ENCODE results near the gene EXOC4.
"Not testable (repeated sequence)": the region's sequence is repeated elsewhere in the genome, so short reads cannot be mapped to it uniquely, and the experiment has no call there.

EXOC4 gene

DNA sequence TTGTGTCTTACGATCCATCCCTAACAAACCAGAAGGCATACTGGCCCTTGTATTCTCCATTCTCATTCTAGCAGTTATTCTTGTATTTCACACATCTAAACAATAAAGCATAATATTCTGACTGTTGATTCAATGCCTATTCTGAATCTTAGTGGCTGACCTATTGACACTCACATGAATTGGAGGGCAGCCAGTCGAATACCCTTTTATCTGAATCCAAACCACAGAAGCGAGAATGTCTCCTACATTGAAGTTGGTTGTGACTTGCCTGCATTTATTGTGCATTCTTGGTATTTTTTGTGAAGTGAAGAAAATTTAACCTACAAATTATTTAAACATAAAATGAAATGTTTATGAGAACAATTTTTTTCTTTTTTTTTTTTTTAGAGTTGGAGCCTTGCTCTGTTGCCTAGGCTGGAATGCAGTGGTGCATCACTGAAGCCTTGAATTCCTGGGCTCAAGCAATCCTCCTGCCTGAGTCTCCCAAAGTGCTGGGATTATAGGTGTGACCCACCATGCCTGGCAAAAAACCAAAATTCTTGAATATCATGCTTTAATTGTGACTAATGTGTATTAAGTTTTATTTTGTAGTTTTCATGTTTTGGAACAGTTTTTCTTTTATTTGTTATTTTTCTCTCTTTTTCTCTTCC is 22.7 kb downstream of the EXOC4 start:
- no peak for DNase-seq

DNA sequence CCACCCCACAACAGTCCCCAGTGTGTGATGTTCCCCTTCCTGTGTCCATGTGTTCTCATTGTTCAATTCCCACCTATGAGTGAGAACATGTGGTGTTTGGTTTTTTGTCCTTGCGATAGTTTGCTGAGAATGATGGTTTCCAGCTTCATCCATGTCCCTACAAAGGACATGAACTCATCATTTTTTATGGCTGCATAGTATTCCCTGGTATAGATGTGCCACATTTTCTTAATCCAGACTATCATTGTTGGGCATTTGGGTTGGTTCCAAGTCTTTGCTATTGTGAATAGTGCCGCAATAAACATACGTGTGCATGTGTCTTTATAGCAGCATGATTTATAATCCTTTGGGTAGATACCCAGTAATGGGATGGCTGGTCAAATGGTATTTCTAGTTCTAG is 26.1 kb downstream of the EXOC4 start:
- DNase-seq: not testable (repeated sequence)

DNA sequence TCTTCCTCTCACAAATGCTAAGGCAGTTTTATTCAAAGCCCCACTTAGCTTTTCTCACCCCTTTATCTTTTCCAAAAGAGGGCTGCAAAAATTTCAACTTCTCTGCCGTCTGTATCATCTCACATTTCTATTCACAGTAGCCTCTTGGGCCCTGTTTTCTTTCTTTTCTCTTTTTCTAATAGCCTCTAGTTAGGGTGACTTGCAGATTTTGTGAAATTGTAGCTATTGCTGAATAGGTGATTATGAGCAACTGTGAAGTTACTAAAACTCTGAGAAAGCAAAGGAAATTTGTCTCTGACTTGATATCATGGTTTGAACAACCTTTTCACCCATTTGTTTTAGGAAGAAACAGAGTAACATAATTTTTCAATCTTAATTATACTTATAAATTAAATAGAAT is 29.2 kb downstream of the EXOC4 start:
- DNase-seq: no peak

DNA sequence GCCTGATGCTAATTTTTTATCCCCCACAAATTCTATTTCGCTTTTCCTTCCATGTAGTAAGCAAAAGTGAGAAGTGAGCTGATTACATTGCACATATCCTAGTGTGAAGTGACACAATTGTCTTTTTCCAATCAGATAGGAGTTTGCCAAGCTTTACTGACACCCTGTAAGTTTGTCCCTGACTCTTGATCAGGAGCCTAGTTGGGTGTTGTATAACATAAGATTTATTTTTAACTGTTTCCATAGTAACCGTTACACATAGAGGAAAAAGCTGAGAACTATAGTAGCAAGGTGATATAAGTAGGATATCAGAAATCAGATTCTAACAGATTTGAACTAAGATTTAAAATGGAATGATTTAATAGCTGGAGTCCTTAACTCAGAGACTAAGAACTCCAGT is 31.2 kb downstream of the EXOC4 start:
- no peak for DNase-seq

DNA sequence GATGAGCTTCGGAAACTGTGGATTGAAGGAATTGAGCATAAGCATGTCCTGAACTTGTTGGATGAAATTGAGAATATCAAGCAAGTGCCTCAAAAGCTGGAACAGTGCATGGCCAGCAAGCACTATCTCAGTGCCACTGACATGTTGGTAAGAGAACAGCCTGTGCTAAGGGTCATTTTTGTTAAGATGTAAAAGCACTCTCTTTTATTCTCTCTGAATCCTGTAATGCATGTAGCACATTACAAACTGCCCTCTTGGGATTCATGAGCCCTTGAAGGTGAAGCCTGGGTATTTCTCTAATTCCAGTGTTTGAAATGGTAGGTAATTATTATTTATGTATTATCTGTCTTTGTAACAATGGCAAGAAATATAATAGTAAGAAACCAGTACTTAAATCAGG is 36.1 kb downstream of the EXOC4 start:
- no peak for DNase-seq

DNA sequence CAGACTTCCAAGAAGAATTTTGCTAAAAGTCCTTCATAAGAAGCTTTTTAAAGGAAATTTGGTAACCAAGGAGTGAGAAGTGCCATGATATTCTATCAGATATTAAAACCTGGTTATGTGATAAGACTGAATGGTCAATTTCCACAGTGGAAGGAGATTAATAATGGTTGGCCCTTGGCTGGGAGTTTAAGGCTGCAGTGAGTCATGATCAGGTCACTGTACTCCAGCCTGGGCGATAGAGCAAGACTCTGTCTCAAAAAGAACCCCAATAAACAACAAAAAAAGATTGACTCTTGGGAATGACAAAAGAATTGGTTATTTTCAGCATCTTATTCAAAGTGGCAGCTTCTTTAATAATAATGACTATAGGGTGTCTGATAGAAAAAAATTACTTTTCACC is 37.2 kb downstream of the EXOC4 start:
- no peak for DNase-seq

DNA sequence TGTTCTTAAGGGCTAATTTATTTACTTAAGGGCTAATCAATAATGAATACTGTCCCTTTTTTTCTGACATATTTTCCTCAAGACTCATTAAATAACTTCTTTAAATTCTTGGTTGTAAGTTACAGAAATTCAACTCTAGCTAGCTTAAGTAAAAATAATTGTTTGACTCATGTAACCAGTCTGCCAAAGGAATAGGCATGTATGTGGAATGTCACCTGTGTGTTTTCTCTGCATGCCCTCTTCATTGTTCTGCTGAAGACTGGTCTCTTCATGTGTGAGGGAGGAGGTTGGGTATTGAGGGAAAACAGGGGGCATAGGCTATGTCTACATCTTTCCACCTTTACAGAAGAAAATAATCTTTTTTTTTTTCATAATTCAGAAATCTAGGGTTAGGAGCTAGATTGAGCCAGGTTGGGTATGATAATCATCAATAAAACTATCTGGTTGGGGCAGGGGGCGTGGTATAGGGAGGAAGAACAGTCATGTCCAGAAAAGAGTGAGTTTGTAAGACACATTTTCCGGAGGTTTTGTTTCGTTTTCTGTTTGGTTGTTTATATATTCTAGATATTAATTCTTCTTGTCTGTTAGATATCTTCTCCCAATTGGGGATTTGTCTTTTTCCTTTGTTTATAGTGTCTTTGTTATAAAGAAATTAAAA is 37.9 kb downstream of the EXOC4 start:
- no peak for DNase-seq

DNA sequence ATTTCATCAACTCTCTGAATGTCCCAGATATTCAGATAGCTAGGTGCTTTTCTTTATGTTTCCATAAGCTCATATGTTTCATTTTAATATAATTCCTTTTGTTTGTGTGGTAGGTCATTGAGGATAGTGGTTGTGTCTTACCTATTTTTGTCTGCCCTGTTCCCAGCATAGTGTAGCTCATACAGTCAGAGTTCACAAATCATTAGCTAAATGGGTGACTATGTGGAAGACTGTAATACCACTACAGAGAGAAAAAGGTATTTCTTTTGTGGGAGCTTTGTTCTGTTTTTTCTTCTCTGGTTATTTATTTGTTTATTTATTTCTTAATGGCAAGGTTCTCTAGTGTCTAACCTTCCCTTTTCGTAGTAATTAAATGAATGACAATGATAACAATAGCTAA is 39.8 kb downstream of the EXOC4 start:
- no peak for DNase-seq

DNA sequence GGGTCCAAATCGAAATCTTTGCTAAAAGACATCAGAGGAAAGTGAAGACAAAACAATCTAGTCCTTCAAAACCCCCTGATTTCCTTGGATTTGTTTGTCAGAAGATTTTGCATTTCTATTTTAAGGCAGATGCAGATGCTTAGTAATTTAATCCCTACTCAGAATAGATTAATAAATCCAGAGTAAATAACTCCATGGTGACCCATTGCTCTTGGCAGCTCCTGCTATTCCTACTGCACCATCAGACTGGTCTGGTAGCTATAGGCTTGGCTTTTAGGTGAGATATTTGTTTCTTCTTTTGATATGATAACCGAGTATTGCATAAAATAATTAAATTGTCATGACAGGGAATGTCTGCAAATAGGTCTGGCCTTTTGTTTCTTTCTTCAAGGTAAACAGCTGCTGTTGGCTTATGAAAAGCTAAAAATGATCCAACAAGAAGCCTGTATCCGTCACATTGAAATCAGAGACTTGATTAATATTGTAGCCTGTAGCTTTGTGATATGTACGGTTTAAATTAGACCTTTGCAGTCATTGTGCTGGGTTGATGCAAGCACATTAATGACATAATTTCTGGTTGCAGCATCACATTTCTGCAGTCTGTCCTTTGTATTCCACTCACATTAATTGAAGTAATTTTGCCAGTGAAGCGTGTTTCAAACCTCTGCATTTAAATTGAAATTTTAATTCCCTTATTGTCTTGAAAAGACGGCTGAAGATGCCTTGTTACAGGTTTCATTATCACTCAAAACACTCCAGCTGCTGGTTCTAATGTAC is 40.7 kb downstream of the EXOC4 start:
- DNase-seq: no peak

DNA sequence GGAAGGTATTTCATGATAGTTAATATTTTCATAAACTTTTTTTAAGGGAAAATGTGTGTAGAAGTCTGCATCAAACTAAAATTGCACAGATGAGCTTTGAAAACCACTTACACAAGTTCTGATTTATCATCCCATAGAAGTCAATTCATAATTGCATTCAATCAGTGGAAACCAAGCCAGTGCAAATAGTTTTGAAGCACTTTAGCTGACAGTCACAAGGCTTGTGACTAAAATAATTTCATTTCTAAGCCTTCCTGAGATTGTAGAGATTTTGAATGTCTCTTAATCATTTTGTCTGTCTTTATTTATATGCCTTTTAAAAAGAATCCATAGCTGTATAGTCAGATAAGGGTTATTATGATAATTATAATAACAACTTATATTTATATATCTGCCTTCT is 41.4 kb downstream of the EXOC4 start:
- DNase-seq: no peak

DNA sequence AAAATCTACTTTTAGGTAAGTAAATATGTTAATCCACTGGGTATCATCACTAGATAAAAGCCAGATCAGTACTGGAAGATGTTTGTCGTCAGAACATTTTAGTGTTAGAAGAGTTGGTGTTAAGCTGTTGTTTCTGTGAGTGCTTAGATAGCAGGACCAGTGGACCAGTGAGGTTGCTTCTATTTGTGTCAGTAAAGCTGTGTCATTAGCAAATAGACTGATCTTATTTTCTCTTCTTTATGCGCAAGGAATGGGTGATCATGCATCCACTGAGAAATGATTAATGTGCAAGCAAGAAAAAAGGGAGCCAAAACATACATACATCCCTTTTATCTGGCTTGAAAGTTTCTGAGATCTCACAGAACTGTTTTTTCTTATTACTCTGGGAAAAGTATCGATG is 42.6 kb downstream of the EXOC4 start:
- DNase-seq: no peak

DNA sequence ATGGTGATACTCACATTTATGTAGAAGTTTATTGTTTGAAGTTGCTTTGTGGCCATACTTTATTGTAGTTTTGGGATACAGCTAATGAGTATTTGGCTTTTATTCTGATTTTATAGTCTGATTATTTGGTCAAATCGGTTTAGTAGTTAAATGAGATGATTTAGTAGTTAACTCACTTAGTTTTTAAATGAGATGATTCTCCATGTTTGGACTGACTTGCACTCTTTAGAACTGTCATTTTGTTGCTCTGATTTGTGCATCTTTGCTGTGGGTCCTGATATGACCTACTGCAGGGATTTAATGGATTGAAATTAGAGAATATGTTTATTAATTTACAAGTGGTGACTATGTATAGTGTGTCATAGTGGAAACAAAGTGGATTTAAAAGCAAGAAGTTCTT is 44.2 kb downstream of the EXOC4 start:
- DNase-seq: no peak

DNA sequence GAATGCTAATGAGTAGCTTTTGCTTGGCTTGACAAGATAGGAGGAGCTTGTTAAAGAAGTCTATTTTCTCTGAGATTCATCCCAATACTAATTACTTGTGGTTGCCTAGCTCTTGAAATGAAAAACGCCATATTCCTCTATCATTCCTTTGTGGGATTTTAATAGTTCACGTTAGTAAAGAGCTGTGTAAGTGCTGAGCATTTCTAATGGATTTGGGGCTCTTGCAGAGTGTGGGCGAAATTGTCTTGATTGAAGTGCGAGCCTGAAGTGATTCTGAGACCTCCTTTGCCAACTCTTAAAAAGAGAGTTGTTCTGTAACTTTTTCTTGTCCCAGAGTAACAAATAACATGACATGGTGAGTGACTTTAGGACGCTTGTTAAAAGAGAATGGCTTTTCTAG is 45.2 kb downstream of the EXOC4 start:
- no peak for DNase-seq

DNA sequence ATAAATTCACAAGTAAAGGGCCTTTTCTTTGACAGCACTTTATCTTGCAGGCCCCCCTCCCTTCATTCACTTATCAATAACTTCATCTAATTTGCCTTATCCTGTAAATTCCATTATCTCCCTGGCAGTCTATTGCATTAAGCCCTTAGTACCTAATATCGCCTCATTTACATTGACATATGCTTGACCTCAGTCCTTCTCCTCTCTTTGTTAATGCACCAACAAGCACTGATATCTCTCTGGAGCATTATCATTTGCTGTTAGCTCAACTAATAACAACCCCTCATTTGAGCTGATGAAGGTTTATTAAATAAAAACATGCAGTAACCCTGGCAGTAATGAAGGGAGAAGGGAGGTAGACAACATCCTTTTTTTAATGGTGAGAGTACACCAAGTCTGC is 46.8 kb downstream of the EXOC4 start:
- no peak for DNase-seq

DNA sequence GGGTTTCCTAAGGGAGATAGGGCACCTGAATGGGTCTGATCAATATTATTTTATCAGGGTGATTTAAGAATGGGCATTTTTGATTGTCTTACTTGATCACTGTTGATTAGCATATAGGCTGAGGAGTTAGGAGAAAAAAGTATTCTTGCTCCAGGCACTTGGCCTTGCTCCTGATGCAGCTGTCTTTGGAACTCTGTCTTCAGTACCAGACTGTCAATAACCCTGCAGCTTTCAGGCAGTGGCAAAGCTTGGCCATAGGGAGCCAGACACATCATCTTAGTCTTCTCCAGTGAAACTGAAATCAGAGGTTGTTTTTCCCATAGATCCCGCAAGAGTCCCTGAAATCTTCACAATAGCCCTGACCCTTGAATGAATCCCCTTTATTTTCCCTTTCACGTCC is 47.2 kb downstream of the EXOC4 start:
- DNase-seq: no peak

DNA sequence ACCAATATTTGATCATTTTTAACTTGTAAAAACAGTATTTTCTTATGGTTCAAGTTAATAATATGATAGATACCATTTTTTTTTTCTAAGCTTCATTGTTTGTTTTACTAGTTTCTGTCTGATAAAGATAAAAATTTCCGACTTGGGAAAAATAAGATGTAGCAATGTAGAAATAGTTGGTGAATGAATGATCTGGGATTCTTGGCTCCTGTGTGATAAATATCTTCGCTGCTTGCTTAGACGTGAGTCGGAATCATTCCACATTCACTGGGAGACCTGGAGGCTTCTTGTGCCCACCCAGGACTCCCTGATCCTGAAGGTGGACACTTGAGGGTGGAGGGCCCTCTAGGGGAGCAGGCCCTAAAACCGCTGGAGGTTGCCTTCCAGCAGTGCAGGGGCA is 47.9 kb downstream of the EXOC4 start:
- DNase-seq: no peak

DNA sequence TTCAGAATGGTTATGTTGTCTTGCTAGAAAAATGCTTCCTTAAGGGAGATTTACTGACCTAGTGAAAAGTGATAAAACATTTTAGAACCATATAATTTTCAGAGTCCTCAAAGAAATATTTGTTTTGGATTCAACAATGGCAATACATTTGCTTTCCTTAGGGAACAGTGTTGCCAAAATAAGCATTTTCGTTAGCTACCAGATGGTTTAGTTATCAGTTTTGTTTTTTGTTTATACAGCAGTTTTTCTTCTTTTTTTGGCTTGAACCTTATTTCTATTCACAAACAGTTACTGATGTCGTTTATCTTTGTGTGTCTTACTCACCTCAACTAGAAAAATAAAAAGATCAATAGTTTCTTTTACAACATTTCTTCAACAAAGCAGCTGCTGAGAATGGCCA is 48.6 kb downstream of the EXOC4 start:
- DNase-seq: no peak

DNA sequence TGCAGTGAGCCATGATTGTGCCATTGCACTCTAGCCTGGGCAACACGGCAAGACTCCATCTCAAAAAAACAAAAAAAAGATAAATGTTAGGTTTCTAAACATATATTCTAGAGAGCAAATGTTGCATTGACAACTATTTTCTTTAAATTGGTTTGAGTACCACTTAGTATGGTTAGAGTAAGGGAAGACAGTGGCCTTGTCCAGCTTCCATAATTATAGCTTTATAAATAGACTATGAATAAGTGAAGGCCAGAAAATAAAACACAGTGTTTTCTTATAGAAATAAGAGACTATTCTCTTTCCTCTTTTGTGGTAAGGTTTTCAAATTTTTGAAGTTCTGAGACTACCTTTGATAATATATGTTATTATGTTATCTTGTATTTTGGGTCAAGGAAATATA is 50.5 kb downstream of the EXOC4 start:
- no peak for DNase-seq

DNA sequence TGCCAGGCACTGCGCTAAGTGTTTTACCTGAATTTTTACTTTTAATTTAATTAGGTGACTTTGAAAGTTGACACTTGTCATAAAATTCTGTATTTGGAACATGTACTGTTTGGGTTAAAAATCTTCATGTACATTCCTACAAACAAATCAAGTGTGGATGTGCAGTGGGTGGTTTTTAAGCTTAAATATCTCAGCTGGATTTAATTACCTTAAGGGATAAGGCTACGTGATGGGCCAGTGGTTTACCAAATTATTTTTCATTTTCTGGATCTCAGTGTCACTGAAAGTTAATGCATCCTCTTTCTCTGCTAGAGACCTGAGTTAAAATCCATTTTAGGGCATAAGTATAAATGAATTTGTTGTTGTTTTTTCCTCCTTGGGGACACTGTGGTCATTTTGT is 51.1 kb downstream of the EXOC4 start:
- no peak for DNase-seq

DNA sequence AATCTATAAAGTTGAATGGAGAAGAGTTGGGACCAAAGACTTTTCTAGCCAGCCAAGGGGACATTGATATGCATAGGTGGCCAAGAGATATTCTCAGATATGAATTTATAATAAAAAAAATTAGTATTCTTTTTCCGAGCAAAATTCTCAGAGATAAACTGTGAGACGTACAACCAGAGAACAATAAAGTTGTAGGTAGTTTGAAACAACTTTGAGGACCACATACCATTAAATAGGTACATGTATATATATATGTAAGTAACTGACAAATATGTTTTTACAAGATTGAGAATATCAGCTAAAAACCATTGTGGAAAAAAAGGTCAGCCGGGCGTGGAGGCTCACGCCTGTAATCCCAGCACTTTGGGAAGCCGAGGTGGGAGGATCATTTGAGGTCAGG is 56.5 kb downstream of the EXOC4 start:
- DNase-seq: no peak

DNA sequence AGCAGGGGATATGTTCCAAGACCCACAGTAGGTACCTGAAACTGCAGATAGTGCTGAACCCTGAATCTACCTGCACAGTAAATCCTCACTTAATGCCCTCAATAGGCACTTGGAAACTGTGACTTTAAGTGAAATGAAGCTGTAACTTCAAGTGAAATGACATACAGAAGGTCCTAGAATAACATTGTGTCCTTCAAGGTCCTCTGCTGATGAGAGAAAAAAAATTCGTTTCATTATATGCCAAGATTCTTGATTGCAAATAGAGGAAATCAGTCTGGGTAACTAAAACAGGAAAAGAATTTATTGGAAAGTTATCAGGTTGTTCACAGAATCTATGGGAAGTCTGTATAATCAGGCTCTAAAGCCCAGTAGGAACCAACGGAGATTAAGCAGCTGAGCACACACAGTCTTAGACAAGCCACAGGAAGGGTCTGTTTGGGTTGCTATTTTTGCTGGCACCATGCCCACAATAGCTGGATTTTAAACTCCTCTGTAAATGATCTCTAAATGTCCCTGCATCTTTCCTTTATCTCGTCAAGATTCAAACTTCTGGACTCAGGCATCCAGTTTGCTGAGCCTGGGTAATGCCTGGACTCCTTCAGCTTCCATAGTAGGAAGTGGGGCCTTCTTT is 57.5 kb downstream of the EXOC4 start:
- no peak for DNase-seq

DNA sequence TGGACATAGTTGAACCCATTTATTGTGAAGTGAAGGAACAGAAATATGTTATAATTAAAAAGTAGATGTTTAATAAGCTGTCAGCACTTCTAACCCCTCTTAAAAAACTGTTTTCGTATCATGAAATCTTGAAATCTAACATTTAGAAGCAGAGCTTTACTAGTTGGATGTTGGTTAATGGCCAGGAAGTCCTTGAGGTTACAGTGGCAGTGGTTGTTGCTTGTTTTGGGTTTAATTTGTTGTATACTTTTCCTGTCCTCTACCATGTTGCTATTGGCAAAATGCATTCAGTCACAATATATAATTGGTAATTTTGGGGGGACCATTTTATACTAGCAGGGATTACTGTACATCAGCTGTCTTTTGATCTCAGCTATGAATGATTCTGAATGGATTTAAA is 60.7 kb downstream of the EXOC4 start:
- no peak for DNase-seq

DNA sequence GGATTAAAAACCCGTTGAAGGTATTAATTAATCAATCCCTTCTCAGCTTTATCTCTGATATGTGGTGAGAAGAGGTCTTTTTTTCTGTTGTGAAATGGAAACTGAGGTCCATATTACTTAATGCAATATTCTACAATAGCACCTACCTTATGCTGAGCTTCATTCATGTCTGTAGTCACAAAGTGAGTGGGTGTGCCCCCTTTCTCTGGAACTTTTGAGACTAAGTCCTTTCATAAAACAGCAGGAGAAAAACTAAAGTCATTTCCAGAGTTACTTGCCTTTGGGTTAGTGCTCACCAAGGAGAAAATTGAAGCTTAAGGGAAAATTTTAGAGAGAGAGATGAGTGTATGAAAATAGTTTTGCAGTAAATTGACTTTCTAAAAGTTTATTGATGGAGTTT is 61.2 kb downstream of the EXOC4 start:
- DNase-seq: no peak
